Endodermal cell (in vitro differentiated cells): Measurements from ENCODE around the gene SLC9B2. TPM values are rescaled to one million over a fixed set of nuclear protein-coding genes. Genes with fewer than 3 reads are reported as not detected.

Source experiments
- DNase-seq: peaks from one replicate; pipeline ENCODE4 v3.0.0-alpha.2; 2017
- H3K27ac ChIP-seq: 2 replicates; pipeline ENCODE4 v1.5.1; 2013; ENCODE audit warnings: mild to moderate bottlenecking, low read depth, low read length, moderate library complexity
- H3K27me3 ChIP-seq: 2 replicates; pipeline ENCODE4 v1.6.1; 2013; ENCODE audit warnings: mild to moderate bottlenecking, low read length, moderate library complexity; ENCODE audit not compliant: insufficient read depth, control insufficient read depth, poor library complexity, severe bottlenecking
- H3K36me3 ChIP-seq: 2 replicates; pipeline ENCODE4 v1.7.0; 2013; ENCODE audit warnings: mild to moderate bottlenecking, low read length, moderate library complexity; ENCODE audit not compliant: control insufficient read depth, insufficient read depth
- H3K4me1 ChIP-seq: one replicate; pipeline ENCODE4 v1.7.0; 2013; ENCODE audit warnings: low read length; ENCODE audit not compliant: control insufficient read depth, insufficient read depth
- H3K4me3 ChIP-seq: 2 replicates; pipeline ENCODE4 v1.5.1; 2013; ENCODE audit warnings: mild to moderate bottlenecking, low read length, moderate library complexity
- H3K9ac ChIP-seq: 2 replicates; pipeline ENCODE4 v1.6.1; 2013; ENCODE audit warnings: mild to moderate bottlenecking, low read length, moderate library complexity; ENCODE audit not compliant: poor library complexity, severe bottlenecking; ENCODE audit errors: extremely low read depth
- H3K9me3 ChIP-seq: 2 replicates; pipeline ENCODE4 v1.6.1; 2013; ENCODE audit warnings: mild to moderate bottlenecking, low read length, moderate library complexity; ENCODE audit not compliant: control insufficient read depth
- H3K27ac Mint-ChIP-seq: 2 replicates; pipeline ENCODE4 v1.8.0; 2020; ENCODE audit warnings: mixed read lengths
- H3K27me3 Mint-ChIP-seq: 2 replicates; pipeline ENCODE4 v1.8.0; 2021; ENCODE audit warnings: mild to moderate bottlenecking, mixed read lengths; ENCODE audit not compliant: insufficient read depth
- H3K36me3 Mint-ChIP-seq: 2 replicates; pipeline ENCODE4 v1.8.0; 2020; ENCODE audit warnings: low read depth, mixed read lengths
- H3K4me1 Mint-ChIP-seq: 2 replicates; pipeline ENCODE4 v1.8.0; 2020; ENCODE audit warnings: mixed read lengths
- H3K4me3 Mint-ChIP-seq: 2 replicates; pipeline ENCODE4 v1.8.0; 2020; ENCODE audit warnings: mild to moderate bottlenecking, moderate library complexity, mixed read lengths
- H3K9me3 Mint-ChIP-seq: 2 replicates; pipeline ENCODE4 v1.8.0; 2020; ENCODE audit warnings: mild to moderate bottlenecking, mixed read lengths
- CTCF ChIP-seq: fragments of 200-600 bp; sonication (generic); conservative IDR thresholded peaks from 2 replicates; pipeline ENCODE4 v1.5.0; 2021; ENCODE audit warnings: antibody characterized with exemption, mild to moderate bottlenecking
- WGBS, 2 experiments: methylation state at CpG; one replicate each; pipeline versions ENCODE4 v1.1.5 to v1.1.7; 2013; ENCODE audit warnings: missing lambda C conversion rate in 2 of 2, mixed read lengths in 1 of 2; ENCODE audit not compliant: insufficient coverage in 1 of 2, insufficient read length in 1 of 2; 5-methylcytosine and 5-hydroxymethylcytosine counted together
- total RNA-seq, 2 donors: library from RNA; stranded (reverse); fragmentation: NEBNext Ultra II Directional in 1 of 2; extraction: Animal tissue kit (Norgen Biotek cat#: 25700) in 1 of 2; gene quantifications; 2 replicates in 1 of 2; 3 replicates in 1 of 2; pipeline ENCODE4 v1.2.1, GENCODE V29; 2021

Gene SLC9B2
- total RNA-seq, 2 donors from 2014 or later = 8.2 to 11.3 TPM

DNA sequence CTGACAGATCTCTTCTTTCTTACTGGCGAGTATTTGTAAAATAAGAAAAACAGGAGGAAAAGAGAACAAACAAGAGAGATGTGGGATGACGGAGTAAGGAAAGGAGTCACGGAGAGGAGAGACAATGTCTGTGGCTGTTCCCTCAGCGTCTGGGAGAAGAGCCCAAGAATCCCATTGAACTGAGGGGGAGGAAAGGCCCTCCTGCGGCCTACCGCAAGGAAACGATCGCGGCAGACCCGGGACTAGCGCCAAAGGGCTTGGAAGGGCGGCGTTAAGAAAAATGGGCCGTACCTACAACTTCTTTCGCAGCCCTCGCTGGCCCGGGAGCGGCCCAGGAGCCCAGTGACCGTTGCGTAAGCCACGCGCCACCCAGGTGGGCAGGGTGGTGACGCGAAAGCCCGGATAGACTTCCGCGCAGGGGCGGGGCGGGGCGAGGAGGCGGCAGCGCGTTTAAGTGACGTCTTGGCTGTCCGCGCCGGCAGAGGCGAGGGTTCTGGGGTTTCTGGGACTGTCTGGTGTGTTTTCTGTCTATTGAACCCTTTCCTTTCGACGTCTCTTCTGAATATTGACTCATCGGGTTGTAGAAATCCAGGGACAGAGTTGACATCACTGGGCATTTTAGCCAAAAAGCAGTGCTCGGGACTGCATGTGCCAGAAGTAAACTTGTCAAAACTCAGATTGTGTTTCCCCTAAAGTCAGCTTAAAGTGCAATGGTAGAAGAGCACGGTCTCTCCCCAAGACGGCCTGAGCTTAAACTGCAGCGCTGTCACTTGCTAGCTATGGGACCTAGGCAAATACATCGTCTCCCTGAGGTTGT, 57.0 kb downstream of the SLC9B2 start, which contains the start of gene SLC9B1:
Gene SLC9B1 (minus strand): TSS at position 398 of the 817 bp plus-strand sequence. CDS start 27,994 bp downstream, outside the sequence.
- Histone ChIP-seq H3K4me1 (no peaks in the 10 kb centered on the region), H3K27ac (peak within 1 kb of the TSS; percentile 20), H3K9me3 (no peaks in the 10 kb centered on the region), H3K27me3 (no peaks in the 10 kb centered on the region), H3K4me3 (peak within 1 kb of the TSS; percentile 80), H3K36me3 (no peaks in the 10 kb centered on the region), H3K9ac (peak within 1 kb of the TSS; percentile 76)
- WGBS, 2 experiments = 28 to 44% methylated on average over 30 to 46 of the region's 46 CpGs
- Mint-ChIP-seq H3K27ac (peak within 1 kb of the TSS; percentile 98), H3K36me3 (no peaks in the 10 kb centered on the region), H3K27me3 (peaks cover 19% of the 10 kb centered on the region), H3K9me3 (no peaks in the 10 kb centered on the region), H3K4me1 (peaks cover 7% of the 10 kb centered on the region), H3K4me3 (peak within 1 kb of the TSS; percentile 75)
- TF ChIP-seq CTCF = no peak
- peak; percentile 51 for DNase-seq

GRCh38 chr4:103018391-103019307, 57.9 kb downstream of the SLC9B2 start:
- H3K36me3 Mint-ChIP-seq = no peaks in the 10 kb centered on the region
- peak overlapping the region; percentile 80 for H3K4me3 ChIP-seq
- peak overlapping the region; percentile 98 for H3K27ac Mint-ChIP-seq
- H3K4me3 Mint-ChIP-seq = peak overlapping the region; percentile 75
- H3K27me3 ChIP-seq = no peaks in the 10 kb centered on the region
- no peaks in the 10 kb centered on the region for H3K9me3 Mint-ChIP-seq
- TF ChIP-seq CTCF = no peak
- no peaks in the 10 kb centered on the region for H3K4me1 ChIP-seq
- H3K4me1 Mint-ChIP-seq = peaks cover 7% of the 10 kb centered on the region
- H3K9me3 ChIP-seq = no peaks in the 10 kb centered on the region
- peak overlapping the region; percentile 76 for H3K9ac ChIP-seq
- no peak for DNase-seq
- H3K36me3 ChIP-seq = no peaks in the 10 kb centered on the region
- no peak overlapping the region for H3K27ac ChIP-seq
- WGBS, 2 experiments = 77 to 79% methylated on average over 5 to 8 of the region's 8 CpGs
- H3K27me3 Mint-ChIP-seq = peaks cover 14% of the 10 kb centered on the region

DNA sequence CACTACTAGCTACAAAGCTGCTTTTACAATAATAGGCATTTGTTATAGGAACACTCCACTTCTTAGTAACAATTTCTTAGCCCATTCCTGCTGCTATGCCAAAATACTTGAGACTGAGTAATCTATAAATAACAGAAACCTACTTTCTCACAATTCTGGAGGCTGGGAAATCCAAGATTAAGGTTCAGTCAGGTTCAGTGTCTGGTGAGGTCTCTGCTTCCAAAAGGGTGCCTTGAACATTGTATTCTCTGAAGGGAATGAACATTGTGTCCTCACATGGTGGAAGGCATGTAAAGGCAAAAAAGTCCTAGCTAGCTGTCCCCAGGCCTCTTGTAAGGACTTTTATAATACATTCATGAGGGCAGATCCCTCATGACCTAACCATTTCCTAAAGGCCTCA, 64.0 kb downstream of the SLC9B2 start:
- no peak for TF ChIP-seq CTCF

More for the DNA sequence above, 64.0 kb downstream of the SLC9B2 start:
- Mint-ChIP-seq H3K4me3 (no peak overlapping the region), H3K27ac (no peak overlapping the region), H3K36me3 (no peaks in the 10 kb centered on the region), H3K9me3 (no peaks in the 10 kb centered on the region), H3K4me1 (no peaks in the 10 kb centered on the region), H3K27me3 (no peaks in the 10 kb centered on the region)
- Histone ChIP-seq H3K9me3 (no peaks in the 10 kb centered on the region), H3K4me3 (no peak overlapping the region), H3K36me3 (no peaks in the 10 kb centered on the region), H3K27me3 (peaks cover 9% of the 10 kb centered on the region), H3K27ac (no peak overlapping the region), H3K4me1 (no peaks in the 10 kb centered on the region), H3K9ac (no peak overlapping the region)
- no peak for DNase-seq
